HepG2 (cell line): ENCODE results near the gene CDK3. TPM values are rescaled to one million over a fixed set of nuclear protein-coding genes. Genes with fewer than 3 reads are reported as not detected.

ENCODE experiments used
- ARNT2 ChIP-seq: sonication (generic); formaldehyde crosslinking; IDR thresholded peaks from 2 replicates; pipeline ENCODE4 v1.8.0; 2022; ENCODE audit warnings: mild to moderate bottlenecking, low read depth, missing genetic modification reagents, moderate library complexity
- ATF7 ChIP-seq, 2 experiments: fragments of 450-650 bp in 1 of 2; sonication (generic) in 1 of 2; formaldehyde crosslinking in 1 of 2; IDR thresholded peaks; 2 replicates each; pipeline versions ENCODE4 v1.4.0 to v1.6.1; 2016 to 2020; ENCODE audit warnings: antibody characterized with exemption in 1 of 2, mild to moderate bottlenecking in 1 of 2, missing genetic modification reagents in 1 of 2
- EEA1 ChIP-seq: sonication (generic); formaldehyde crosslinking; IDR thresholded peaks from 2 replicates; pipeline ENCODE4 v1.5.1; 2020; ENCODE audit warnings: mild to moderate bottlenecking, missing genetic modification reagents, borderline replicate concordance
- GPBP1L1 ChIP-seq: sonication (generic); formaldehyde crosslinking; IDR thresholded peaks from 2 replicates; pipeline ENCODE4 v1.5.0; 2020; ENCODE audit warnings: mild to moderate bottlenecking, missing genetic modification reagents
- HOMEZ ChIP-seq: IDR thresholded peaks from 2 replicates; pipeline ENCODE4 v1.6.1; 2016; ENCODE audit warnings: low read depth
- ISL2 ChIP-seq: sonication (generic); formaldehyde crosslinking; IDR thresholded peaks from 2 replicates; pipeline ENCODE4 v1.5.0; 2020; ENCODE audit warnings: missing genetic modification reagents
- SKI ChIP-seq: fragments of 450-650 bp; IDR thresholded peaks from one replicate; pipeline ENCODE4 v1.6.1; 2018; ENCODE audit warnings: mild to moderate bottlenecking; ENCODE audit not compliant: partially characterized antibody
- SOX6 ChIP-seq, 2 experiments: fragments of 450-650 bp in 1 of 2; sonication (generic) in 1 of 2; formaldehyde crosslinking in 1 of 2; IDR thresholded peaks; 2 replicates each; pipeline versions ENCODE4 v1.4.0 to v1.6.1; 2017 to 2020; ENCODE audit warnings: antibody characterized with exemption in 1 of 2, mild to moderate bottlenecking in 1 of 2, missing genetic modification reagents in 1 of 2
- SRSF9 ChIP-seq: fragments of 200-400 bp; formaldehyde crosslinking; IDR thresholded peaks from 2 replicates; pipeline ENCODE4 v1.6.1; 2018; ENCODE audit warnings: borderline replicate concordance, mild to moderate bottlenecking, low read depth, low read length; ENCODE audit not compliant: insufficient read depth, poor library complexity, severe bottlenecking
- THAP9 ChIP-seq: sonication (generic); formaldehyde crosslinking; IDR thresholded peaks from 2 replicates; pipeline ENCODE4; 2020; ENCODE audit warnings: missing genetic modification reagents, mild to moderate bottlenecking, borderline replicate concordance
- U2AF1 ChIP-seq: fragments of 200-400 bp; formaldehyde crosslinking; optimal IDR thresholded peaks from 2 replicates; pipeline ENCODE3; 2017; ENCODE audit warnings: mild to moderate bottlenecking, low read depth, low read length
- ZBED4 ChIP-seq: sonication (generic); formaldehyde crosslinking; IDR thresholded peaks from 2 replicates; pipeline ENCODE4 v1.4.0; 2020; ENCODE audit warnings: missing genetic modification reagents, borderline replicate concordance
- ZNF12 ChIP-seq: sonication (generic); formaldehyde crosslinking; IDR thresholded peaks from 2 replicates; pipeline ENCODE4 v1.5.0; 2020; ENCODE audit warnings: missing genetic modification reagents
- ZNF256 ChIP-seq: sonication (generic); formaldehyde crosslinking; conservative IDR thresholded peaks from 2 replicates; pipeline ENCODE4 v1.4.0; 2020; ENCODE audit warnings: missing genetic modification reagents
- ZNF331 ChIP-seq: sonication (generic); formaldehyde crosslinking; IDR thresholded peaks from 2 replicates; pipeline ENCODE4 v1.4.0; 2020; ENCODE audit warnings: missing genetic modification reagents
- ZNF770 ChIP-seq: sonication (generic); formaldehyde crosslinking; IDR thresholded peaks from 2 replicates; pipeline ENCODE4 v1.5.0; 2020; ENCODE audit warnings: mild to moderate bottlenecking, missing genetic modification reagents
- ZNF772 ChIP-seq: sonication (generic); formaldehyde crosslinking; IDR thresholded peaks from 2 replicates; pipeline ENCODE4 v1.5.0; 2020; ENCODE audit warnings: mild to moderate bottlenecking, missing genetic modification reagents
- polyA plus RNA-seq, 8 experiments: library from polyadenylated mRNA; depleted of rRNA in 3 of 8; stranded (reverse) in 7 of 8; unstranded in 1 of 8; fragments of >200 nt; fragmentation: Illumina TruSeq in 4 of 8; extraction: Trizol in 4 of 8; gene quantifications; 2 replicates each; pipeline versions ENCODE4 v1.2.1 to v1.2.3, GENCODE V29; 2011 to 2016; ENCODE audit warnings: low read depth in 4 of 8, missing spikeins in 1 of 8, mixed read lengths in 1 of 8; ENCODE audit not compliant: insufficient read depth in 1 of 8
- total RNA-seq, 5 experiments: library from RNA; depleted of rRNA; stranded (reverse); fragments of >200 nt; fragmentation: Illumina TruSeq; extraction: Trizol; gene quantifications; 2 replicates each; pipeline ENCODE4 v1.2.3, GENCODE V29; 2016; ENCODE audit warnings: low read depth in 1 of 5

The CDK3 gene
- total and polyA plus RNA-seq, 2 of the 13 experiments (the other 11 are each of a cell fraction or from before 2014, with no cell fraction given) = 5.8 to 11.4 TPM

- TF ChIP-seq SRSF9 = no peak
- TF ChIP-seq EEA1 (CRISPR knock-in tag) = no peak
- TF ChIP-seq ZNF12 (CRISPR knock-in tag) = peak; percentile 86
- TF ChIP-seq GPBP1L1 (CRISPR knock-in tag) = no peak
- no peak for TF ChIP-seq U2AF1
- 0 out of 2 replicates have a peak, but pooled peaks have one; percentile 37 for TF ChIP-seq ARNT2
- no peak for TF ChIP-seq ISL2 (CRISPR knock-in tag)
- no peak; the same call in 1 of the 2 replicates for TF ChIP-seq HOMEZ (CRISPR knock-in tag)
- TF ChIP-seq ZNF256 = no peak
- TF ChIP-seq ATF7 (IDR thresholded peaks at IDR 0.05) = no peak
- peak; percentile 69; the same call in 1 of the 2 replicates for TF ChIP-seq ATF7 (CRISPR knock-in tag; IDR thresholded peaks at IDR 0.05)
- no peak for TF ChIP-seq ZNF772 (CRISPR knock-in tag)
- TF ChIP-seq SKI = peak; percentile 70
- no peak for TF ChIP-seq ZBED4 (CRISPR knock-in tag)
- no peak for TF ChIP-seq THAP9
- no peak for TF ChIP-seq SOX6 (IDR thresholded peaks at IDR 0.05)
- TF ChIP-seq SOX6 (CRISPR knock-in tag; IDR thresholded peaks at IDR 0.05) = peak; percentile 79
- TF ChIP-seq ZNF331 (CRISPR knock-in tag) = no peak
- peak; percentile 70 for TF ChIP-seq ZNF770
Observed at GRCh38 chr17:75998327-75998795, 2.3 kb upstream of the CDK3 start (continued).
